PC-9 (cell line): ENCODE results near the gene LIMS3.
"Not testable (repeated sequence)": the region's sequence is repeated elsewhere in the genome, so short reads cannot be mapped to it uniquely, and the experiment has no call there.

Experiments
- CTCF ChIP-seq: fragments of 200-600 bp; sonication (generic); conservative IDR thresholded peaks from 2 replicates; pipeline ENCODE4 v1.6.1; 2017; ENCODE audit warnings: mixed run types, antibody characterized with exemption, mild to moderate bottlenecking, moderate library complexity
- EZH2 ChIP-seq: fragments of 200-600 bp; sonication (generic); IDR thresholded peaks from 2 replicates; pipeline ENCODE4 v1.8.0; 2017; ENCODE audit warnings: antibody characterized with exemption, low read depth

GRCh38 chr2:109966107-109966736, 67.7 kb downstream of the LIMS3 start:
- not testable (repeated sequence) for TF ChIP-seq CTCF, EZH2
